Psoas muscle (tissue), 8 donors: ENCODE data around the gene GEMIN7. TPM values are rescaled to one million over a fixed set of nuclear protein-coding genes. Genes with fewer than 3 reads are reported as not detected.
A peak's percentile ranks its signal among the peaks of the same experiment; 100 is the strongest.

Experiments
- ATAC-seq, 4 donors: fragments of 200-7000 bp; cut with Tn5 transposase; one replicate each; pipeline ENCODE4 v1.9.1; 2020; ENCODE audit warnings: moderate library complexity in 3 of 4, mild to moderate bottlenecking in 2 of 4
- DNase-seq, 2 donors: peaks; one replicate each; pipeline ENCODE4 v3.0.0-alpha.2; 2020
- H3K27ac ChIP-seq: fragments of 200-600 bp; one replicate; pipeline ENCODE4 v1.8.0; 2022
- H3K27me3 ChIP-seq, 3 donors: fragments of 200-600 bp in 1 of 3; one replicate each; pipeline versions ENCODE4 v1.6.1 to v1.8.0; 2013 to 2022; ENCODE audit warnings: low read length in 2 of 3, mild to moderate bottlenecking in 2 of 3, moderate library complexity in 1 of 3; ENCODE audit not compliant: insufficient read depth in 3 of 3
- H3K36me3 ChIP-seq, 2 donors: fragments of 200-600 bp in 1 of 2; one replicate each; pipeline versions ENCODE4 v1.6.1 to v1.8.0; 2013 to 2022; ENCODE audit warnings: low read depth in 1 of 2, mild to moderate bottlenecking in 1 of 2, moderate library complexity in 1 of 2; ENCODE audit not compliant: insufficient read depth in 1 of 2
- H3K4me1 ChIP-seq: fragments of 200-600 bp; one replicate; pipeline ENCODE4 v1.8.0; 2022
- H3K4me3 ChIP-seq: fragments of 200-600 bp; one replicate; pipeline ENCODE4 v1.8.0; 2022; ENCODE audit warnings: mild to moderate bottlenecking
- H3K9me3 ChIP-seq: fragments of 200-600 bp; one replicate; pipeline ENCODE4 v1.8.0; 2022
- CTCF ChIP-seq: fragments of 200-600 bp; IDR thresholded peaks from one replicate; pipeline ENCODE4 v1.8.0; 2022; ENCODE audit warnings: antibody characterized with exemption
- WGBS, 3 donors: extraction: QIAGEN DNeasy Blood & Tissue Kit; methylation state at CpG; one replicate each; pipeline versions ENCODE4 v1.1.6 to v1.1.7; 2013; 5-methylcytosine and 5-hydroxymethylcytosine counted together
- intact Hi-C, 2 donors: fragments of 100-400 bp; cut with DNase I; formaldehyde crosslinking; loops; one replicate each; pipeline versions ENCODE4 v1.11.0 to v1.14.2; 2022
- polyA plus RNA-seq, 3 donors: library from polyadenylated mRNA; stranded (reverse); fragments of 200-250 nt; gene quantifications; one replicate each; pipeline ENCODE4 v1.2.3, GENCODE V29; 2013
- total RNA-seq, 4 donors: library from RNA; stranded (reverse); fragmentation: NEBNext Ultra II Directional in 2 of 4; extraction: Animal tissue kit (Norgen Biotek cat#: 25700) in 2 of 4; gene quantifications; one replicate each; pipeline versions ENCODE4 v1.2.1 to v1.2.4, GENCODE V29; 2021 to 2023
- donor health status: healthy with polysubstance abuse.
- donor health status: DM: no; HTN: no; CAD: no; lungs with moderate emphysema.
- donor health status: Bipolar disorder and iron deficiency.
- donor health status: healthy.
- donor health status: DM: yes; HTN: yes; CAD: no.
- donor health status: DM: no; HTN: no; CAD: no.
- donor health status: DM: no; HTN: no; CAD: no.
- donor health status: DM: yes; HTN: yes; CAD: no.

GEMIN7 gene
- total and polyA plus RNA-seq, 7 donors, result 19.6 to 51.1 (median 27.3) TPM

GRCh38 chr19:45079911-45080370, 881 bp downstream of the GEMIN7 start:
- peak overlapping the region; percentile 90 for H3K27ac ChIP-seq
- TF ChIP-seq CTCF, result no peak
- 7 to 12% (median 8%) methylated on average over 6 of the region's 6 CpGs for WGBS, 3 donors
- peaks cover 24% of the 10 kb centered on the region for H3K4me1 ChIP-seq
- ATAC-seq (peak in 1 of 4 donors; percentile 26), DNase-seq (no peak)
- peaks cover 0 to 24% of the 10 kb centered on the region in 2 donors for H3K36me3 ChIP-seq
- H3K9me3 ChIP-seq, result no peaks in the 10 kb centered on the region
- no peaks in the 10 kb centered on the region for H3K27me3 ChIP-seq
- peak overlapping the region; percentile 100 for H3K4me3 ChIP-seq
- intact Hi-C loops, result no loop called here

- intact Hi-C loops, result no loop called here
- 85 to 94% (median 90%) methylated on average over 5 of the region's 5 CpGs for WGBS, 3 donors
- no peak for ATAC-seq
Observed at GRCh38 chr19:45082170-45082569, 3.1 kb downstream of the GEMIN7 start.

GRCh38 chr19:45086480-45086879, 7.4 kb downstream of the GEMIN7 start:
- no peak overlapping the region for H3K27ac ChIP-seq
- no peaks in the 10 kb centered on the region for H3K9me3 ChIP-seq
- WGBS, 3 donors, result 90 to 98% (median 94%) methylated on average over 4 of the region's 4 CpGs
- peaks cover 6% of the 10 kb centered on the region for H3K4me1 ChIP-seq
- no peak for ATAC-seq
- intact Hi-C loops, result no loop called here
- peaks cover 0 to 61% of the 10 kb centered on the region in 2 donors for H3K36me3 ChIP-seq
- TF ChIP-seq CTCF, result no peak
- no peak overlapping the region for H3K4me3 ChIP-seq
- no peaks in the 10 kb centered on the region for H3K27me3 ChIP-seq
- no peak for DNase-seq

More at GRCh38 chr19:45082170-45082569, 3.1 kb downstream of the GEMIN7 start:
- no peaks in the 10 kb centered on the region for H3K27me3 ChIP-seq
- peaks cover 0 to 40% of the 10 kb centered on the region in 2 donors for H3K36me3 ChIP-seq
- peaks cover 19% of the 10 kb centered on the region for H3K4me1 ChIP-seq
- no peaks in the 10 kb centered on the region for H3K9me3 ChIP-seq
- TF ChIP-seq CTCF, result no peak
- no peak overlapping the region for H3K27ac ChIP-seq
- no peak for DNase-seq
- H3K4me3 ChIP-seq, result no peak overlapping the region

- Histone ChIP-seq H3K27ac (no peak overlapping the region), H3K4me3 (no peak overlapping the region), H3K4me1 (peaks cover 6% of the 10 kb centered on the region), H3K9me3 (no peaks in the 10 kb centered on the region), H3K36me3 (peaks cover 0 to 51% of the 10 kb centered on the region in 2 donors), H3K27me3 (no peaks in the 10 kb centered on the region)
- intact Hi-C loops, result no loop called here
- DNase-seq (no peak), ATAC-seq (no peak)
- no peak for TF ChIP-seq CTCF
- 81 to 89% (median 85%) methylated on average over 11 of the region's 11 CpGs for WGBS, 3 donors
Observed at GRCh38 chr19:45087531-45087930, 8.5 kb downstream of the GEMIN7 start.

GRCh38 chr19:45090034-45090433, 11.0 kb downstream of the GEMIN7 start:
- WGBS, 3 donors, result 86 to 90% (median 89%) methylated on average over 17 of the region's 17 CpGs
- DNase-seq (no peak), ATAC-seq (no peak)
- Histone ChIP-seq H3K27ac (no peak overlapping the region), H3K36me3 (peaks cover 0 to 44% of the 10 kb centered on the region in 2 donors), H3K4me3 (no peak overlapping the region), H3K27me3 (no peaks in the 10 kb centered on the region), H3K4me1 (peaks cover 21% of the 10 kb centered on the region), H3K9me3 (no peaks in the 10 kb centered on the region)
- intact Hi-C loops, result loop anchor here in 1 of 2 donors (5.0 to 10.0 kb wide), 2 partner anchors 37 to 245 kb away; no protein-coding TSS in a partner anchor
- no peak for TF ChIP-seq CTCF
